IPS-NIHi11 (cell line): ENCODE results near the gene GLI1.

Experiments used
- DNase-seq: peaks from one replicate; pipeline ENCODE4 v3.0.0; 2012; ENCODE audit warnings: mixed read lengths, low spot score

The GLI1 gene

DNA sequence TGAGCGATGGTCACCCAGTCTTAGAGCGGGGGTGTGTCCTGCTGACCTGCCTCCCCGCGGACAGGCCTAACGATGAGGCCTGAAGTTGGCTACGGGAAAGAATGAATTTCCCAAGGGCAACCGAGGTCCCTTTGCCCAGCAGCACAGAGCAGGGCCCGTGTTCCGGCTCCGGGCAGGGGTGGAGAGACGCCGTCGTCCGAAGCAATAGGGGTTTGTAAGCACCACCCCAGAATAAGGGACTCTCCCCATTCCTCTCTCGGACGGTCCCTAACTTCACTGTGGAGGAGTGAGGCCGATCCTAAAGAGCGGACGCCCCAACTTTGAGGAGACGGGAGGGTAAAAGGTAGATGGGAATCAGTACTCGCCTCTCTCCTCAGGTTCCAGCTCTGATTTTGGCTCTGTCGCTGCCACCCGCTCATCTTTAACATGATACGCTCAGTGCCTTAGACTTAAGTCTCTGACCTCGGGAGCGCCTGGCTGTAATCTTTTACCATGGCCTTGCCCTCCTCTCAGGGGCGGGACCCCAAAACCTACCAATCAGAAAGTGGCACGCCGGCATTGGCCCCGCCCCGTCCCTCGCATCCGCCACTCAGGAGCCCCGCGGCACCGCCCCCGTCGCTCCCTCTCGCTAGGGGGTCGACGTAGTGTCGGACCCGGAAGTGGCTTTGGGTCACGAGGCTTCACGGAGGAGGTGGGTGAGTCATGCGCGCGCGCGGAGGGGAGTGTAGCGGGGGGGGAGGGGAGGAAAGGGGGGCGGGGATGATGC is 60.7 kb downstream of the GLI1 start, which contains the start of gene DDIT3:
Gene DDIT3, minus strand, starts transcription at position 462 of the 766 bp plus-strand sequence. CDS start 3,108 bp downstream, outside the sequence.
- peak; percentile 91 for DNase-seq

DNA sequence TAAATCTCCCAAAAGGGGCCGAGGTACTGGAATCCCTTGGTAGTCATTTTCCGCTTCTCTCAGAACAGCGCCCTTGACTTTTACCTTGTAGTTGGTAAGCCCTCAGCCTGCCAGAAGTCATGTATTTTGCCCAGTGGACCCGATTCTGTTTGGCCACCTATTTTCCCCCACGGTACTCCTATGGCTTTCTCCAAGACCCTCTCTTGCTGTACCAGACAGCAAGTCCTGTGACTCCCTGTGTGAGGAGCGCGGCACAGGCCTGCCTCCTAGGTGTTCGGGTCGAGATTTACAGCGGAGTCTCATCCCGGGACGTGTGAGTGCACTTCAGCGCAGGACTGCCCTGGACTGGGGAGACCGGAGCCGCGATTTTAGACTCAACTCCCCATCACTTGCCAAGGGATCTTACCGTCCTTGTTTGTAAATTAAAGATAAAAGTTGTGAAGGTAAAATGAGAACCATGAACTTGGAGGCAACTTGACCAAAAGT is 62.0 kb downstream of the GLI1 start:
- no peak for DNase-seq
